AG10803 (cell line): ENCODE data around the gene TTPAL.

Source experiments
- DNase-seq: peaks from one replicate; pipeline ENCODE4 v3.0.0; 2010; ENCODE audit warnings: low read depth
- H3K4me3 ChIP-seq: 2 replicates; pipeline ENCODE4 v1.5.1; 2011; ENCODE audit warnings: mild to moderate bottlenecking, low read length, control low read depth
- CTCF ChIP-seq: conservative IDR thresholded peaks from 2 replicates; pipeline ENCODE4 v1.5.1; 2011; ENCODE audit warnings: mild to moderate bottlenecking, low read length, control low read depth, inconsistent platforms

The TTPAL gene

GRCh38 chr20:44442298-44443070 is 33.2 kb upstream of the TTPAL start:
- no peak for TF ChIP-seq CTCF
- H3K4me3 ChIP-seq = no peak overlapping the region
- DNase-seq = no peak

- TF ChIP-seq CTCF = no peak
- H3K4me3 ChIP-seq = no peak overlapping the region
- no peak for DNase-seq
Measured at GRCh38 chr20:44445742-44446710, 29.6 kb upstream of the TTPAL start.

GRCh38 chr20:44447827-44448419 is 27.8 kb upstream of the TTPAL start:
- DNase-seq = no peak
- TF ChIP-seq CTCF = no peak
- H3K4me3 ChIP-seq = no peak overlapping the region

DNA sequence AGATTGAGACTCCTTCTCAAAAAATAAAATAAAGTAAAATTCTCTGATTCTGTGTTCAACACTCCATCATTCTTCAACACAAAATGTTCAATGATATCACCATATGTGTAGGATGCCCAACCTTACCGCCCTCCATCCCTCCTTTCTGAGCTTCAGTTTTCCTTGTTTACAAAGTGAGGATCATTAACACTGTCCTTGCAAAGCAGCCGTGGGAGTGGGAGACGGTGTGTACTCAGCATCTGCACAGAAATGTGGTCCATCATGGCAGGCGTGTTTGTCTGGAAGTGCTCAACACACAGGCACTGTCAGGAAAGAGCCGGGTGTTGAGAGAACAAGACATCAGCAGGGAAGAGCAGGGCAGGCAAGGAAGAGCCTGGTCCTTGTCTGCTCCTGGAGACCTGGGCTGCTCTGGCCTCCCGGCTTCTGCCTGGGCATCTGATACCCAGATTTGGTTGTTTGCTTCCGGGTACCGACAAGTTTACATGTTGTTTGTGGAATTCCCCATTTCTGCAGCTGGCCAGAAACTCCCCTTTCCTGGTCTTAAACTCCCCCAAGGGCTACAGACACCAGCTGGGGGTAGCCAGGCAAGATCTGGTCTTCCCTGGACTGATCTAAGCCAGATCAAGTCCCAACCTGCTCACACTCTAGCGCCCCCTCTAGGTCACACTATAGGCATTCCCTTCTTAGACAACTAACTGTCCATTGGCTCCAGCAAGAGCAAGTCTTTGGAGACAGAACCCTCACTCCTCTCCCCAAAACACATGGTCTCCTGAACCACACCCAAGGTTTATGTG is 26.7 kb upstream of the TTPAL start:
- 0 out of 2 replicates have a peak, but pooled peaks have one; percentile 16 for TF ChIP-seq CTCF
- H3K4me3 ChIP-seq = no peak overlapping the region
- no peak for DNase-seq

GRCh38 chr20:44449864-44450263 is 25.8 kb upstream of the TTPAL start:
- DNase-seq = no peak
- H3K4me3 ChIP-seq = no peak overlapping the region
- TF ChIP-seq CTCF = no peak

DNA sequence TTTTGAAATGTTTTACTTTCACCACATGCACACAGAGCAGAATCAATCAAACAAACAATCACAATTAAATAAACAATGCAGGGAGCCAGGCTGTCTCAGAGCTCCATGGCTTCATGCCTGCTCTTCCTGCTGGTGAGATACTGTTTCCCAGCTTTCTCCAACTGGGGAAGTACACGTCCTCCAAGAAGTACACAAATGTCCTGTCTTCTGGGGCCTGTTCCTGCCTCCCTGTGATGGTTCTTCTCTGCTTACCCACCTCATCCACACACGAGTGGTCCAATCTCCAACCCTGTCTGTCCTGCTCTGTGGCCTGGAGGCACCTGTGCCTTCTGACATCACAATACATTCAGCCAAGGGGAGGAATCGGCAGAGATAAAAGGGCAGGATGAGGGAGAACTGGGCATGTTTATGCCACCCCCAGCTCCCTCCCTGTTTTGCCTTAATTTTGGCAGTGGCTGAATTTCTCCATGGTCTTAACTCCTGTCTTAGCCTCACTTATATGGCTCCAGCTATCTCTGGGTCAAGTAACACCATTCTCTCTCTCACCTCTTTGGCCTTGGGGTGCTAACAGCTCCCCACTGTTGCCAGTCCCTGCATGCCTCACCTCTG is 25.3 kb upstream of the TTPAL start:
- DNase-seq = no peak
- no peak for TF ChIP-seq CTCF

More for the DNA sequence above, 25.3 kb upstream of the TTPAL start:
- no peak overlapping the region for H3K4me3 ChIP-seq
